22Rv1 (cell line): ENCODE measurements around the gene PRKD1.

Source experiments
- CTCF ChIP-seq: fragments of 450-650 bp; IDR thresholded peaks from 2 replicates; pipeline ENCODE4 v1.5.1; 2017; ENCODE audit warnings: mild to moderate bottlenecking
- ZFX ChIP-seq: fragments of 450-650 bp; IDR thresholded peaks from 2 replicates; pipeline ENCODE4 v1.6.1; 2017; ENCODE audit warnings: antibody characterized with exemption, borderline replicate concordance

- TF ChIP-seq CTCF: no peak
- TF ChIP-seq ZFX: no peak
These were observed 18.7 kb downstream of the PRKD1 start for GRCh38 chr14:29908652-29909577.
